IPS-NIHi7 (cell line): ENCODE results near the gene CNKSR2.

ENCODE experiments used
- DNase-seq: peaks from one replicate; pipeline ENCODE4 v3.0.0; 2012; ENCODE audit warnings: mixed read lengths; ENCODE audit errors: extremely low spot score

Gene CNKSR2

DNA sequence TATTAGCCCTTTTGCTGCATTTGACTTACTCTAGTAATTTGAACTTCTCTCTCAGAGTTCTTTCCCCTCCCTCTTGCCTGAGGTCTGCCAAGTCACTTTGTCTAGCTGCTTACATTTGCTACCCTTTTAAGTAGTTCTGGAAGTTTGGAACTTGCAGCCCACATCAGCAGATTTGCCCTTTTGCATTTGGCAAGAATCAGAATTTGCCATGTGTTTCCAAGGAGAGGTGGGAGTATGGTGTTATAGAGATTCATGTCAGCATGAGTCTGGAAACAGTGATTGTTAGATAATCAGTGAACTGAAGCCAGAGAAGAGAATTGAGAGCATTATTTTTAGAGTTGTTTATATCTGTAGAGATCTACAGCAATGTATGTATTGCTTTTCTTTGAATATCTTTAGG, 231.8 kb downstream of the CNKSR2 start:
- DNase-seq = no peak

GRCh38 chrX:21610168-21610567, 235.9 kb downstream of the CNKSR2 start:
- no peak for DNase-seq

GRCh38 chrX:21612154-21612553, 237.9 kb downstream of the CNKSR2 start:
- DNase-seq = no peak

- DNase-seq = no peak
These were observed 242.2 kb downstream of the CNKSR2 start for GRCh38 chrX:21616386-21616785.

GRCh38 chrX:21620234-21620633, 246.0 kb downstream of the CNKSR2 start:
- no peak for DNase-seq

DNA sequence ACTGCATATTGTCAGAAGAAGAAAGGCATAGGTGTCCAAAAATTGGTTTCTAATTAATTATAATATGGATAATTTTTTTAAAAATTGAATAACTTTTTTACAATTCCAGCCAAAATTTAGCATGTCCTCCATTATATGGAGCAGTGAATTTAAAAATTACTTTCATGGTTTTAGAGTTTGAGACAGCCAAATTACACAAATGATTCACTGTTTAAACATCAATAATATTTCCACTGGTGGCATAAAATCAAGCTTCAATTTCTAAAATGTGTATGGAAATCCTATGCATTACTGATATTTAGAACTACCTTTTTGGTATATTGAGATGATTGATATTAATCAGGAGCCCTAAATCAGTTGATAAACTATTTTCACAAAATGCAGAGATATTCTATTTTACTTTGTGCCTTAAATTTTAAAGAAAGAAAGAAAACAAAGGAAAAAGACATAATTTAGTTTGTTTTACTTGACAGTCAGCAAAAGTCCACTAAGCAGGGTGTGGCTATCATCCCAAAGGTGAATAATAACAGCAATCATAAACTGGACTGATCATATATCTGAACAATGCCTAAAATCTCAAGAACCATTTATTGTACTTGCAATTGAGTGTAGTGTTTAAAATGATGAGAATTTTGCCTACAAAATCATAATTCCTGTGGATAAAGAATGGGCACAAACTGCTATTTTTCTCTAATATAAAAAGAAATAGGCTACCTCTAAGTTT, 249.7 kb downstream of the CNKSR2 start:
- DNase-seq = no peak

DNA sequence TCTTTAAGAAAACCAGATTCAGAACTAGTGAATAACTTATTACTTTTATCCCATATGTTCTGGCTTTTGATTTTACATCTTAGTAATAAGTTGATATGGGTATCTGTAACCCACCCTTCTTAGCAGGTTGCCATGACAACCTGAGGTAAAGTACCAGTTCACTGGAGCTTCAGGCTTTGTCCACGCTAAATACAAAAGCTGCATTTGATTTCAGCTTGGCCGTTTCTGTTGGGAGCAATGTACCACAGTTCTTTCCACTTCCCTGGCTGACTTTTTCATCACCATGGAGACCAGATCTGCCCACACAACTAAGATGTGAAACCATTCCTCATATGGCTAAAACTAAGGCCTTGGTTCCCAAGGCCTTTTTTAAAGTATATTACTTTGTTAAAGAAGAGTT, 257.8 kb downstream of the CNKSR2 start:
- DNase-seq = no peak

GRCh38 chrX:21638311-21638710, 264.1 kb downstream of the CNKSR2 start:
- DNase-seq = no peak

DNA sequence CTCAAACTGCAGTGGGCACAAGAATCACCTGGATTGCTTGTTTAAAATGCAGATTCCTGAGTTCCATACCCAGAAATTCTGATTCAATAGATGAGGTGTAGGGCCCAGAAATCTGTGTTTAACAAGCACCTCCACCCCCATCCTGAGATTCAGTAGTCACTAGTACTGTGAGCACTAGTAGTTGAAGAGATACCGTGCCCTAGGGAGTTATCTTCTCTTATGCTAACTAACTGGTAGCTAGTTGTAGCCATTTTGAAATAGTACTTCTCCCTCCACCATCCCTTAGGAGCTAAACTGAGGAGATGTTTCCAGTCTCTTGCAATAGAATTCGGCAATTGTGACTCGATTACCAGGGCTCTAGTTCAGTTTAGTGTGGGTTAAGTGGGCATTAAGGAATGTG, 265.6 kb downstream of the CNKSR2 start:
- peak; percentile 18 for DNase-seq

GRCh38 chrX:21645431-21645830, 271.2 kb downstream of the CNKSR2 start:
- no peak for DNase-seq

DNA sequence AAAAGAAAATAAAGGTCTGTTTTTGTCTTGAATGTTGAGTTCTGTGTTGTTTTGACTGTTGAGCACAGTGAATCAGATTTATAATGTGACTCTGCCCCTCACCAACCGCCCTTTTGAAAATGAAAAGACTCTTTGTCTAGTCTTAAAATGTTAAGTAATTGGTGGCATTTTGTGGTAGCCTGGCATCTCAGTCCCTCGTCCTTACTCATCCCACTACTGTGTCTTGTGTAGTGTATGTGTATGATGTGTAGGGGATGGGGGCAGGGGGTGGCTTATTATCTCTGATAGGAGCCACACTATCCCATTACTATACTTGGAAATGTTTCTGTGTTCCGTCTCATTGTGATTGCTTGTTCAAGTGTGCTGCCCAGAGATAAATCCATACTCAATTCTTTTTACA, 271.7 kb downstream of the CNKSR2 start:
- DNase-seq = no peak

- DNase-seq = peak; percentile 21
These were observed 281.8 kb downstream of the CNKSR2 start for GRCh38 chrX:21655901-21656586.

DNA sequence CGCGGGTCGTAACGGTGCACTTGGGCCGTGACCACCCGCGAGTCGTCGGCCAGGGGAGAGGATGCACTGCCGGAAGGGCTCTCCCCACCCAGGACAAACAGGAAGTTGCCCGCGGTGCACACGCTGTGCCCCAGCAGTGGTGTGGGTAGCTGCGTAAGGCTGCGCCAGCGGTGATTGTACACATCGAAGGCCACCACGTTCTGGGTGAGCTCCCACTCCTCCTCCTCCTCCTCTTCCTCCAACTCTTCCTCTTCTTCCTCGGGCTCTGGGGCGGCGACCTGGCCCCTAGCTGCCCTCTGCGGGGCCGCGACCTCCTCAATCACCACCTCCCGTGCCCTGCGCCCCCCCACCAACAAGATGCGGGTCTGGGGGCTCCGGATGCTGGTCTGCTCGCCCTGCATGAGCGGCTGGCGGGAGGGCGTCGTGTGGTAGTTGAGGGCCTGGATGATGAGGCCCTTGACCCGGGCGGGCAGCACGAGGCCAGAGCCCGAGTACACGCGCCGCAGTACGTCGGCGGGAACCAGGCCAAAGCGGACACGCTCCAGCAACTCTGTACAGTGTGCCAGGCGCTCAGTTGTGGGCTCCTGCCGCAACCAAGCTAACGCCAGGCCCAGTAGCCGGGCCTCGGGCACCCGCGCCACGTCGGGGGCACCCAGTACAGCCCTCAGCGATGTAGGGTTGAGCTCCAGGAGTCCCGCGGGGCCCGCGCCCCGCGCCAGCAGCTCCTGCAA, 282.5 kb downstream of the CNKSR2 start:
- DNase-seq = no peak

GRCh38 chrX:21657318-21658151, 283.3 kb downstream of the CNKSR2 start:
- no peak for DNase-seq

- DNase-seq = peak; percentile 24
These were observed 284.0 kb downstream of the CNKSR2 start, which contains the start of gene KLHL34 for GRCh38 chrX:21658152-21658737. Gene KLHL34 (minus strand): TSS chrX:21658330. CDS start chrX:21657788, 542 bp downstream.

GRCh38 chrX:21658746-21659145, 284.5 kb downstream of the CNKSR2 start:
- peak; percentile 61 for DNase-seq

GRCh38 chrX:21659320-21659719, 285.1 kb downstream of the CNKSR2 start:
- no peak for DNase-seq

DNA sequence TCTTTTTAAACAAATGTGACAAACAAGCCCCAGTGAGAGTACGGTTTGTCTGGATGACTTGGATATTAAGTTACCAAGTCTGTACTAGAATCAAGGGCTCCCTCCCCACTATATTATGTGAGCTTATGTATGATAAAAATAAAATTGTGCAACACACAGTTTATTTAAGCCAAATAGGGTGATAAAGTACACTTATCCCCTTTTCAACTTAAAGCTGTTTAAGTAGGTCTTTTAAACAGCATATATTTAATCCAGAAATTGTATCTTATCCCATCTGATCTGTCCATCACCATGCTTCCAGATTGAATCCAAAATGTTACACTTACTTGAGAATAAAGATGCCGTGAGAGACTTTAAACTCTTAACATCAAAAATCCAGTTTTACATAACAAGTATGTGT, 285.9 kb downstream of the CNKSR2 start:
- DNase-seq = no peak

DNA sequence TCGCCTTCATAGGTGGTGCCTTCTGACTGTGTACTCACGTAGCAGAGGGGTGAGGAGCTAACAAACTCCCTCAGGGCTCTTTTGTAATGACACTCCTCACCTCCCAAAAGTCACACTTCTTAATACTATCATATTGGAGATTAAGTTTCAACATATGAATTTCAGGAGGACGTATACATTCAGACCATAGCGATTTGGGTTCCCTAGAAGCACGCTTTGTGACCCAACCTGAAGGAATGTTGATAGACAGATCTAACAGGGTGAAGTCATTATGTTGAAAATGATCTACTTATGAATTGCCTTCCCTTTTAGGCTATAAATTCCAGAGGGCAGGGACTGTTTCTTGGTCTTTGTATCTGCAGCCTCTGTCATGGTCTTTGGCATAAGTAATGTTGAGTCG, 287.1 kb downstream of the CNKSR2 start:
- no peak for DNase-seq

- DNase-seq = no peak
These were observed 288.5 kb downstream of the CNKSR2 start for GRCh38 chrX:21662761-21663160.

DNA sequence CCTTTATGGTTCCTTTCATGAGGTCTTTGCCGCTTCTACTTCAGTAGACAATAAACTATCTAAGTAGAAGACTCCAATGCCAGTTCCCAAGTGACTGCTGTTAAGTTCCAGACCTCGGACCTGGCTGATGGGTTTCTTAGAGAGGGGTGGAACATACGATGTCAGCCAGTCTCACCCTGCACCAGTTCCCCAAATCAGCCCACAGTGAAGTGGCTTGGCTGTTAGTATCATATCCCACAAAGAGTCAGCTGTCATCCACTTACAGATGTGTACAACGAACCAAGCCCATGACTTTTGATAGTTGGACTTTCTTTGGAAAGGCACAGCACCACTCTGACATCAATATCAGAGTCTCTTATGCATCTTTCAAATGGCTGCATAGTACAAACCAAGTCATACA, 292.0 kb downstream of the CNKSR2 start:
- DNase-seq = no peak
